Adrenal gland (tissue), 12 donors: ENCODE data around the gene PEX16. TPM values are rescaled to one million over a fixed set of nuclear protein-coding genes. Genes with fewer than 3 reads are reported as not detected.

Source experiments
- DNase-seq, 7 donors: peaks; one replicate each; pipeline ENCODE4 v3.0.0-alpha.2; 2019 to 2020
- H3K27ac ChIP-seq, 5 donors: fragments of 200-600 bp; sonication (generic) in 4 of 5; 1 replicate in 3 of 5; 2 replicates in 2 of 5; pipeline versions ENCODE4 v1.5.1 to v1.8.0; 2016 to 2020; ENCODE audit warnings: mild to moderate bottlenecking in 1 of 5
- H3K27me3 ChIP-seq: fragments of 200-600 bp; 2 replicates; pipeline ENCODE4 v1.8.0; 2021
- H3K36me3 ChIP-seq, 2 donors: fragments of 200-600 bp; replicated peaks in 1 of 2; 1 replicate in 1 of 2; 2 replicates in 1 of 2; pipeline versions ENCODE4 v1.5.1 to v1.8.0; 2018 to 2022
- H3K4me1 ChIP-seq, 2 donors: fragments of 200-600 bp; replicated peaks in 1 of 2; 1 replicate in 1 of 2; 2 replicates in 1 of 2; pipeline versions ENCODE4 v1.5.1 to v1.8.0; 2018 to 2021
- H3K4me3 ChIP-seq, 4 donors: fragments of 200-600 bp; sonication (generic) in 3 of 4; one replicate each; pipeline ENCODE4 v1.5.1; 2016 to 2018
- H3K9me3 ChIP-seq, 3 donors: fragments of 200-600 bp; sonication (generic) in 1 of 3; replicated peaks in 1 of 3; 1 replicate in 2 of 3; 2 replicates in 1 of 3; pipeline versions ENCODE4 v1.5.1 to v1.8.0; 2016 to 2021
- CTCF ChIP-seq, 6 experiments: fragments of 450-650 bp in 4 of 6; fragments of 200-600 bp in 2 of 6; sonication (generic) in 1 of 6; IDR thresholded peaks; 1 replicate in 5 of 6; 2 replicates in 1 of 6; pipeline versions ENCODE4 v1.5.1 to v1.8.0; 2016 to 2021; ENCODE audit warnings: antibody characterized with exemption in 6 of 6, mild to moderate bottlenecking in 2 of 6, moderate library complexity in 1 of 6
- POLR2A ChIP-seq, 2 donors: fragments of 450-650 bp; IDR thresholded peaks; one replicate each; pipeline ENCODE4 v1.6.1; 2017; ENCODE audit warnings: antibody characterized with exemption in 2 of 2, mild to moderate bottlenecking in 2 of 2, moderate library complexity in 1 of 2
- WGBS, 4 donors: extraction: QIAGEN DNeasy Blood & Tissue Kit in 2 of 4; methylation state at CpG; one replicate each; pipeline versions ENCODE4 v1.1.5 to v1.1.7; 2013 to 2017; 5-methylcytosine and 5-hydroxymethylcytosine counted together
- intact Hi-C, 2 donors: fragments of 100-400 bp; cut with DNase I; formaldehyde crosslinking; loops; one replicate each; pipeline versions ENCODE4 v1.14.1 to v1.15.0; 2022 to 2023
- polyA plus RNA-seq, 3 donors: library from polyadenylated mRNA; stranded (reverse); fragments of 200-250 nt in 2 of 3; fragments of 350-450 nt in 1 of 3; fragmentation: Illumina TruSeq in 1 of 3; extraction: RNeasy Lipid Tissue Mini Kit (QIAGEN cat#74804) in 1 of 3; gene quantifications; one replicate each; pipeline ENCODE4 v1.2.3, GENCODE V29; 2013 to 2014
- total RNA-seq, 9 donors: library from RNA; depleted of rRNA in 4 of 9; stranded (reverse); fragments of >200 nt in 4 of 9; fragments of 120-200 nt in 1 of 9; fragmentation: NEBNext Ultra II Directional in 1 of 9; extraction: Animal tissue kit (Norgen Biotek cat#: 25700) in 1 of 9; gene quantifications; one replicate each; pipeline versions ENCODE4 v1.1.0 to v1.2.4, GENCODE V29; 2013 to 2023
- donor health status: healthy with polysubstance abuse.
- donor health status: Bipolar disorder and iron deficiency.
- donor health status: DM: yes; HTN: yes; CAD: no.
- donor health status: DM: no; HTN: no; CAD: no.
- donor health status: DM: no; HTN: no; CAD: no.
- donor health status: DM: yes; HTN: yes; CAD: no.

The PEX16 gene
- total and polyA plus RNA-seq, 12 donors, result 7.6 to 67.6 (median 40.7) TPM

DNA sequence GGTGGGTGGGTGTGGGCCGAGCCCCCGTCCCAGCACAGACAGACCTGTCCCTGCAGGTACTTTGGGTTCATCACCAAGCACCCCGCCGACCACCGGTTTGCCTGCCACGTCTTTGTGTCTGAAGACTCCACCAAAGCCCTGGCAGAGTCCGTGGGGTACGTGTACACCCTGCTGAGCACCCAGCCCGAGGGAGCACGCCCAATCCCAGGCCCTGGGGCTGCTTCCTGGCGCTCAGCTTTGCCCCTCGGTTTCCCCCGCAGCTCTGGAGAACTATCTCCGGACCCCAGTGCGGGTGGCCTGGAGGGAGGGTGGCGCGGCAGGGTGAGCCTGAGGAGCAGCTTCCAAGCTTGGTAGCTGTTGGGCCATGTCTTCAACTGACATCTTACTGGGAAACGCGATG is 12.6 kb downstream of the PEX16 start:
- intact Hi-C loops, result no loop called here
- WGBS, 4 donors, result 86 to 98% (median 95%) methylated on average over 8 to 19 of the region's 19 CpGs
- no peak for DNase-seq
- Histone ChIP-seq H3K36me3 (peaks cover 0 to 43% of the 10 kb centered on the region in 2 donors), H3K27ac (no peak overlapping the region), H3K4me1 (peaks cover 8 to 26% of the 10 kb centered on the region in 2 donors), H3K9me3 (no peaks in the 10 kb centered on the region), H3K4me3 (no peak overlapping the region), H3K27me3 (no peaks in the 10 kb centered on the region)
- no peak for TF ChIP-seq POLR2A (IDR thresholded peaks at IDR 0.05)

- TF ChIP-seq CTCF (IDR thresholded peaks at IDR 0.05) (no peak), POLR2A (IDR thresholded peaks at IDR 0.05) (no peak)
Observed at GRCh38 chr11:45904309-45904915, 13.3 kb downstream of the PEX16 start.

GRCh38 chr11:45902452-45903380 is 15.0 kb downstream of the PEX16 start:
- no peak for TF ChIP-seq POLR2A (IDR thresholded peaks at IDR 0.05)
- no peak for TF ChIP-seq CTCF (IDR thresholded peaks at IDR 0.05)
- no peaks in the 10 kb centered on the region for H3K9me3 ChIP-seq
- peaks cover 13 to 31% of the 10 kb centered on the region in 2 donors for H3K4me1 ChIP-seq
- no peaks in the 10 kb centered on the region for H3K27me3 ChIP-seq
- H3K4me3 ChIP-seq, result no peak overlapping the region
- H3K27ac ChIP-seq, result no peak overlapping the region
- H3K36me3 ChIP-seq, result peaks cover 0 to 32% of the 10 kb centered on the region in 2 donors
- intact Hi-C loops, result no loop called here
- 89 to 93% (median 91%) methylated on average over 17 to 56 of the region's 56 CpGs for WGBS, 4 donors
- DNase-seq, result no peak

More at GRCh38 chr11:45904309-45904915, 13.3 kb downstream of the PEX16 start:
- no peak for DNase-seq
- H3K27ac ChIP-seq, result no peak overlapping the region
- intact Hi-C loops, result no loop called here
- no peaks in the 10 kb centered on the region for H3K9me3 ChIP-seq
- H3K4me3 ChIP-seq, result no peak overlapping the region
- no peaks in the 10 kb centered on the region for H3K27me3 ChIP-seq
- peaks cover 0 to 37% of the 10 kb centered on the region in 2 donors for H3K36me3 ChIP-seq
- 84 to 91% (median 88%) methylated on average over 10 to 15 of the region's 15 CpGs for WGBS, 4 donors
- peaks cover 10 to 28% of the 10 kb centered on the region in 2 donors for H3K4me1 ChIP-seq

DNA sequence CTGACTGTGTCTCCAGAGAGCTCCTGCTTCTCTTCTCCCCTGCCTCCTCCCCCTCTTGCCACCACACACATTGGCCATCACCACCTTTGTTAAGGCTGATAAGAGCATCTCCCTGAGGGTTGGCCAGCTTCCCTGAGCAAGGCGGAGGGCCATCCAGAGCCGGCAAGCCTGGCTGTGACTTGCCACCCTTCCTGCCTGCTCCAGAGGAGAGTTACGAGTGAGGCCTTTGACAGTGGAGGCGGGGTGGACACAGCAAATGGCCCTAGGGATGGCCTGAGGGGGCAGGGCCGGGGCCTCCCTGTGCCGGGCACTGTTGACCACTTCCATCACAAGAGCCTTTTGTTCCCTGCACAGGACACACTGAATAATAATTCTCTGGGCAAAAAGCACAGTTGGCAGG is 16.1 kb downstream of the PEX16 start:
- DNase-seq, result no peak
- Histone ChIP-seq H3K36me3 (peaks cover 0 to 32% of the 10 kb centered on the region in 2 donors), H3K27me3 (no peaks in the 10 kb centered on the region), H3K4me3 (no peak overlapping the region), H3K4me1 (peaks cover 13 to 22% of the 10 kb centered on the region in 2 donors), H3K27ac (peak overlapping the region in 1 of 5 donors; percentile 85), H3K9me3 (no peaks in the 10 kb centered on the region)
- TF ChIP-seq CTCF (IDR thresholded peaks at IDR 0.05), result no peak
- TF ChIP-seq POLR2A (IDR thresholded peaks at IDR 0.05), result no peak
- 75 to 77% (median 76%) methylated on average over 5 to 6 of the region's 6 CpGs; no CpG with 5 or more reads in 1 of the 4 donors for WGBS, 4 donors
- intact Hi-C loops, result no loop called here
